ENCODE results near the gene CDC5L.

The CDC5L gene

DNA sequence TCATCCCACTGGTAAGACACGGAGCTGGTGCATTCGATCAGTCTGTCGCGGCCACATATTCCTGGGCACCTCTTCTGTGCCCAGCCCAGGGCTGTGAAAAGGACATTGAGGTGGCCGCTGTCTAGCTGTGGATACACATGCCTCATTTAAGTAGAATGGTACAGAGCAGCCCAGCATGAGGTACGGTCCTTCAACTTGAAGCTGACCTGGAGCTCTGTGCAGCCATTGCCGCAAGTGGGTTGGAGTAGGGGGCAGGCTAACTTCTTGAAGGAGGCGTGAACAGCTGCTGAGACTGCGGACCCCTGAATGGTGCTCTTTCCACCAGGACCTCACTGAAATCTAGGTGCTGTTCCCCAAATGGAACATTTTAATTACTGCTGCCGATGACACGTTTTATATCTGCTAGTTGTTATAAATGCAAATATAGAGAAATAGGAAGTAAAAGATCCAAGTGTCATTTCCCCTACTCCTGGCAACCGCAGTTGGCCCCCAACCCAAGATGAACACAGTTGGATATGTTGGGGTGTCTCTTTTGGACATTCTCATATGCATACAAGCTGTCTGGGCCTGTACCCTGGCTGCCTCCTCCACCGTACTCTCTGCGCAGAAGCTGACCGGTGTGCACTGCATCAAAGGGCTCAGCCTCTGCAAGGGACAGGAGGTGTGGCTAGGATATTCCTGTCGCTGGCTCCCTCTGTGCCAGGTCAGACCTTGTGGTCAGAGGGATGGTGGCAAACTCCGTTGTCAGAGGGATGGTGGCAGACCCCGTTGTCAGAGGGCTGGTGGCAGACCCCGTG lies 86.1 kb downstream of the CDC5L start:
- DNase-seq (ENCODE audit: low spot score) (no peak), FAIRE-seq (no peak)

GRCh38 chr6:44474190-44474631 lies 86.7 kb downstream of the CDC5L start:
- DNase-seq (ENCODE audit: low spot score) (no peak), FAIRE-seq (no peak)

GRCh38 chr6:44474643-44475042 lies 87.1 kb downstream of the CDC5L start:
- DNase-seq (ENCODE audit: low spot score) (no peak), FAIRE-seq (no peak)

- DNase-seq (ENCODE audit: low spot score): no peak
- no peak for FAIRE-seq
Measured at GRCh38 chr6:44475417-44475778, 87.9 kb downstream of the CDC5L start.

GRCh38 chr6:44475779-44476434 lies 88.4 kb downstream of the CDC5L start:
- FAIRE-seq (no peak), DNase-seq (ENCODE audit: low spot score) (peak; percentile 92)

DNA sequence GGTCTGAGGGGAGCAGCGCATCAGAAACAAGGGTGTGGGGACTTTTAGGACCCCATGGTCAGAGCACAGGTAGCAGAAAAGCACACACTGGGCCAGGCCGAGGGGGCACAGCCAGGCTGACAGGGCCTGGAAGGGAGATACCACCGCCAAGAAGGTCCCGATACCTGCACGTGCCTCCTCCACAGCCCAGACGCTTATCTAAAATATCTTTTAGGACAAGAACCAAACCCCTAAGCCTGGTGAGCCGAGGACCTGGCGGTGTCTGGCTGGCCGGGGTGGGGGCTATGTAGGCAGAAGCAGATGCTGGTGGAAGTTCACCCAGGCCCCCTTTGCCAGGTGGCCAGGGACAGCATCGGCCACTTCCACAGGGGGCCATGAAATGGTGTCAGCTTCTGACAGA lies 89.3 kb downstream of the CDC5L start:
- no peak for FAIRE-seq
- DNase-seq (ENCODE audit: low spot score): no peak

GRCh38 chr6:44477293-44477894 lies 89.9 kb downstream of the CDC5L start:
- DNase-seq (ENCODE audit: low spot score) (no peak), FAIRE-seq (no peak)

GRCh38 chr6:44478158-44478557 lies 90.7 kb downstream of the CDC5L start:
- FAIRE-seq (no peak), DNase-seq (ENCODE audit: low spot score) (no peak)

- FAIRE-seq (no peak), DNase-seq (ENCODE audit: low spot score) (no peak)
Measured at GRCh38 chr6:44478591-44479254, 91.2 kb downstream of the CDC5L start.

DNA sequence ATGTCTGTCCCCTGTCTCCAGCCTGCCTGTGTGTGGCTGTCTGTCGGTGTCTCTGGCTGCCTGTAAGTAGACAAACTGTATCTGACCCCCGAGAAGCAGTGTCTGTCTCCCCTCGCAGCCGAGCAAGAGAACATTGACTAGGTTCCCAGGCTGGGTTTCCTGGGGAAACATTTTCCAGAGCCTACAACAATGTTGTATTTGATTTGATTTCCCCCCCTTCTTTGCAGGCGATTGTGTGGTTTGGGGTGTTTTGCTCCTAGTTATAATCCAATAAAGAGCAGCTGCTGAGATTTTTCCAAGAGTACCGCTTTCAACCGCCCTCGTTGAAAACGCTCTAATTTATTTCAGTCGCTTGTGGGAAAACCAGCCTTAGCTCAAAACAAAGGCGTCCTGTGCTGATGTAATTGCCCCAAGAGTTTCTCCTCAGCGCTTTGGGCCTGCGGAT lies 92.6 kb downstream of the CDC5L start:
- DNase-seq (ENCODE audit: low spot score) (no peak), FAIRE-seq (no peak)

- FAIRE-seq: no peak
- DNase-seq (ENCODE audit: low spot score): no peak
Measured at GRCh38 chr6:44481056-44481455, 93.5 kb downstream of the CDC5L start.

DNA sequence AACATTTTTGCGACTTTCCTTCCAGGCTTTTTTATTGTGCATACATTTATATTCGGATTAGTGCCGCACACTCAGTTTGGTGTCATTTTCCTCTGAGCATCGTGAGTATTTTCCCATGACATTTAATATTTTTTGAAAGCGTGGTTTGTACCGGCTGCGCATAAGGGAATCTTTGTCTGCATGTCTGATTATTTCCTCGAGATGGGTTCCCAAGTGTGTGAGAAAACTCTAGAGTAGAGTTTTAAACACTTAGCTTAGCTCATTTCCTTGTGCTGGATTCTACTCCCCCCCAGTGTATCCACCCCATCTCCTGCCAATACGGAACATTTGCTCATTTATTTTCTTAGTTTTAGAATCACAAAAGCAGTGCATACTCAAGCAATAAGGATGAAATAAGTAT lies 94.3 kb downstream of the CDC5L start:
- FAIRE-seq: no peak
- no peak for DNase-seq (ENCODE audit: low spot score)

DNA sequence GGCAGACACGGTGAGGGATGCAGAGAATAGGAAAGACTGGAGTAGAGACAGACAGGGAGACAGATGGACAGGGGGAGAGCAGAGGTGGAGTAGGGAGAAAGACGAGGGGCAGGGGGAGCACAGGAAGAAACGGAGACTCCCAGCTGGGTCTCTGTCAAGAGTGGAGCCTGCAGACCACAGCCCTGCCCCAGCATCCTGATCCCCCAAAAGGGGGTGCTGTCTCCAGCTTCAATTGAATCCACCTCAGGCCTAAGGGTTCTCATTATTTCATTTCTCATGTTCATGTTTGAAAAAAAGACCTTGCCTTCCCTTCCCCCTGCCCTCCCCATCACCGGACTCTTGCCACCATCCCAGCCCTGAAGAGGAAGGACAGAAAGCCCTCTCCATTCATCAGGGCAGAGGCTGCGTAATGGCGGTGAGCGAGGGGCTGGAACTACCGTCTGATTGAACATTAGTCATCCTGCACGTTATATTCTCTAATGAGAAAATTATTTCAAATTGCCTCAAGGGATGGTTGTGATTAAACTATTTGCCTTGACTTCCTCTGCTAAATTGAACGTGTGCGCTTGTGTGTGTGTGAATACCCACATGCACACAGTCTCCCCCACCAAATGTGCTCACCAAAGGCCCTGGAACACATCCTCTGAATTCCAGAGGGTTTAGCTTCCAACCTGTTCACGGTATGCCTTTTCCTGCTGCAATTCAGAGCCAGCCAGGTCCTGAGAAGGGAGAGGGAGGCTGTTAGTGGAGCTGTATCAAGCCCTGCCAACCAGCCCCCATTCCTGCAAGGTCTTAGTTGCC lies 98.3 kb downstream of the CDC5L start:
- DNase-seq (ENCODE audit: low spot score): no peak

GRCh38 chr6:44487002-44487401 lies 99.5 kb downstream of the CDC5L start:
- DNase-seq (ENCODE audit: low spot score) (no peak), FAIRE-seq (no peak)

More for the DNA sequence above, 98.3 kb downstream of the CDC5L start:
- no peak for FAIRE-seq

GRCh38 chr6:44487586-44487985 lies 100.1 kb downstream of the CDC5L start:
- FAIRE-seq: no peak
- no peak for DNase-seq (ENCODE audit: low spot score)

GRCh38 chr6:44489910-44490604 lies 102.6 kb downstream of the CDC5L start:
- DNase-seq (ENCODE audit: low spot score) (peak; percentile 83), FAIRE-seq (no peak)

- FAIRE-seq (no peak), DNase-seq (ENCODE audit: low spot score) (no peak)
Measured at GRCh38 chr6:44493132-44493531, 105.6 kb downstream of the CDC5L start.

DNA sequence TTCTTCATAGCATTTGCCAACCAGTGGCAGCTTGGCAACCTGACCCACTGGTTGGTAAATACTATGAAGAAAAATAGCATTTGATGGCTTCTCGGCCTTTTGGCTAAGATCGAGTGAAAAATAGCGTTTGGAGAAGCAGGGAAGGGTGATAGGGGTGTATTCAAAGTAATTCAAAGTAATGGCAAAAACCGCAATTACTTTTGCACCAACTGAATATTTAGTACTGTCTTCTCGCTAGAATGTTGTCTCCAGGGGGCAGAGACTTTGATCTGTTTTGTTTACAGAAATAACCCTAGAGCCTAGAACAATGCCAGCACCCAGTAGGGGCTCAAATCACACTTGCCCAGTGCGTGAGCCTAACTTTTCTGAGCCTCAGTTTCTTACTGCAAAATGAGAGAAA lies 106.1 kb downstream of the CDC5L start:
- FAIRE-seq (no peak), DNase-seq (ENCODE audit: low spot score) (no peak)

DNA sequence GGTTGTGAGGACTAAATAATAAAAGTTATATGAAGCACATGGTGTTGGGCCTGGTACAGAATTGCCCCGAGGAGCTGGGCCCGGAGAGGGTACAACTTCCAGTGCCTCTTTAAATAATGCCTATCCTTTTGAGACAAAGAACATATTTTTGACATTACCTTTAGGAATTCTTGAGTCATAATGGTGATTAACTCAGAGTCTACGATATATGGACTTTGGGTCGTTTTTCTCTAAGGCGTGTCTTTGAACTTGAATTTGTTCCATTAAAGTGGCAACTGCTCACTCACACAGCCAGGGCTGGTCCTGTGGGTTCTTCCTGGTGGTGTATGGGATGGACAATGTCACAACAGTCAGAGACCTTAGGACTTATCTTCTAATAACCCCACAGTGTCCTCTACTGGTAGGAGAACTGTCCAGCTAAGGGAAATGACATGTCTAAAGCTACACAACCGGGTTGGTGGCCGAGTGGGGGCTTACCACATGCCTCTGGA lies 106.5 kb downstream of the CDC5L start:
- peak; percentile 59 for DNase-seq (ENCODE audit: low spot score)
- FAIRE-seq: no peak
